HepG2 (cell line): ENCODE data around the gene TM4SF1. TPM values are rescaled to one million over a fixed set of nuclear protein-coding genes. Genes with fewer than 3 reads are reported as not detected.

Source experiments
- ATAC-seq: fragments of 200-7000 bp; cut with Tn5 transposase; 3 replicates; pipeline ENCODE4 v1.9.1; 2020; ENCODE audit warnings: mild to moderate bottlenecking, moderate library complexity
- BruUV-seq: library from RNA; stranded (reverse); fragments of 400-500 nt; replicated peaks from 2 replicates; lab custom pipeline; 2021; lab: Mats Ljungman, UMichigan
- CTCF ChIA-PET: fragments of 300-600 bp; formaldehyde crosslinking; extraction: SDS; loops from one replicate; lab custom pipeline; 2021; ENCODE audit warnings: low total read pairs, inconsistent platforms, low intra/inter-chr PET ratio; lab: Yijun Ruan, JAX
- POLR2A ChIA-PET: fragments of 350-600 bp; sonication (Branson Sonifier 250); formaldehyde crosslinking; loops from one replicate; lab custom pipeline; 2020; ENCODE audit warnings: antibody characterized with exemption, inconsistent platforms; lab: Yijun Ruan, JAX
- DNase-seq: peaks from one replicate; pipeline ENCODE4 v3.0.0-alpha.2; 2015; ENCODE audit warnings: low spot score
- FAIRE-seq: peaks from 3 replicates; lab custom pipeline; 2011; peaks lifted over from hg19 to GRCh38; lab: Jason Lieb, UNC
- H2AFZ ChIP-seq: one replicate; pipeline ENCODE4 v1.6.1; 2011; ENCODE audit warnings: low read length, inconsistent platforms
- H3K27ac ChIP-seq: fragments of 300-600 bp; 3 replicates; pipeline ENCODE4 v1.8.0; 2011; ENCODE audit warnings: mixed run types, mild to moderate bottlenecking, mixed read lengths, low read length, inconsistent platforms; ENCODE audit not compliant: insufficient read depth; ENCODE audit errors: extremely low read length
- H3K27me3 ChIP-seq, 2 experiments: fragments of 200-600 bp in 1 of 2; 2 replicates in 1 of 2; 3 replicates in 1 of 2; pipeline versions ENCODE4 v1.6.0 to v1.8.0; 2011; ENCODE audit warnings: low read length in 2 of 2, mild to moderate bottlenecking in 2 of 2, moderate library complexity in 2 of 2, inconsistent platforms in 1 of 2; ENCODE audit not compliant: insufficient read depth in 2 of 2, control insufficient read depth in 1 of 2
- H3K36me3 ChIP-seq, 2 experiments: fragments of 200-600 bp in 1 of 2; replicated peaks in 1 of 2; 2 replicates in 1 of 2; 3 replicates in 1 of 2; pipeline versions ENCODE4 v1.5.1 to v1.8.0; 2011; ENCODE audit warnings: low read length in 2 of 2, inconsistent platforms in 1 of 2; ENCODE audit not compliant: insufficient read depth in 2 of 2, control insufficient read depth in 1 of 2
- H3K4me1 ChIP-seq: 2 replicates; pipeline ENCODE4 v1.5.1; 2012; ENCODE audit warnings: low read length, inconsistent platforms; ENCODE audit not compliant: insufficient read depth
- H3K4me2 ChIP-seq: 2 replicates; pipeline ENCODE4 v1.6.0; 2011; ENCODE audit warnings: low read depth, low read length, inconsistent platforms
- H3K4me3 ChIP-seq, 3 experiments: fragments of 200-600 bp in 1 of 3; sonication (generic), shearing (Covaris generic) in 1 of 3; replicated peaks in 1 of 3; 2 replicates each; pipeline ENCODE4 v1.5.1; 2011 to 2016; ENCODE audit warnings: low read length in 3 of 3, inconsistent platforms in 2 of 3, low read depth in 2 of 3, mild to moderate bottlenecking in 2 of 3, control low read depth in 1 of 3, mixed read lengths in 1 of 3; ENCODE audit not compliant: insufficient read depth in 1 of 3
- H3K79me2 ChIP-seq: one replicate; pipeline ENCODE4 v1.6.1; 2011; ENCODE audit warnings: low read length, inconsistent platforms; ENCODE audit not compliant: insufficient read depth
- H3K9ac ChIP-seq: 2 replicates; pipeline ENCODE4 v1.6.0; 2011; ENCODE audit warnings: mild to moderate bottlenecking, low read depth, low read length, inconsistent platforms; ENCODE audit not compliant: insufficient read depth
- H3K9me3 ChIP-seq: 2 replicates; pipeline ENCODE4 v1.5.1; 2012; ENCODE audit warnings: mild to moderate bottlenecking, low read length
- H4K20me1 ChIP-seq: 2 replicates; pipeline ENCODE4 v1.6.0; 2011; ENCODE audit warnings: inconsistent platforms, mild to moderate bottlenecking, low read length, moderate library complexity; ENCODE audit not compliant: insufficient read depth
- ARNT2 ChIP-seq: sonication (generic); formaldehyde crosslinking; IDR thresholded peaks from 2 replicates; pipeline ENCODE4 v1.8.0; 2022; ENCODE audit warnings: mild to moderate bottlenecking, low read depth, missing genetic modification reagents, moderate library complexity
- CERS6 ChIP-seq: sonication (generic); formaldehyde crosslinking; IDR thresholded peaks from 2 replicates; pipeline ENCODE4 v1.5.0; 2020; ENCODE audit warnings: missing genetic modification reagents
- MBNL3 ChIP-seq: fragments of 250-450 bp; sonication (Bioruptor Pico); conservative IDR thresholded peaks from 2 replicates; pipeline ENCODE4 v1.8.0; 2022; ENCODE audit warnings: mild to moderate bottlenecking, inconsistent platforms
- NFE2 ChIP-seq: sonication (generic); formaldehyde crosslinking; IDR thresholded peaks from 2 replicates; pipeline ENCODE4 v1.4.0; 2020; ENCODE audit warnings: missing genetic modification reagents
- PRMT3 ChIP-seq: sonication (generic); formaldehyde crosslinking; IDR thresholded peaks from 2 replicates; pipeline ENCODE4 v1.8.1; 2022; ENCODE audit warnings: low read depth, mild to moderate bottlenecking, moderate library complexity, missing genetic modification reagents, borderline replicate concordance
- SNAPC4 ChIP-seq: sonication (generic); formaldehyde crosslinking; IDR thresholded peaks from 2 replicates; pipeline ENCODE4 v1.4.0; 2020; ENCODE audit warnings: mild to moderate bottlenecking, missing genetic modification reagents
- SOX6 ChIP-seq, 2 experiments: fragments of 450-650 bp in 1 of 2; sonication (generic) in 1 of 2; formaldehyde crosslinking in 1 of 2; IDR thresholded peaks; 2 replicates each; pipeline versions ENCODE4 v1.4.0 to v1.6.1; 2017 to 2020; ENCODE audit warnings: antibody characterized with exemption in 1 of 2, mild to moderate bottlenecking in 1 of 2, missing genetic modification reagents in 1 of 2
- SP140L ChIP-seq: sonication (generic); formaldehyde crosslinking; IDR thresholded peaks from 2 replicates; pipeline ENCODE4 v1.4.0; 2020; ENCODE audit warnings: missing genetic modification reagents, borderline replicate concordance
- TSC22D2 ChIP-seq: sonication (generic); formaldehyde crosslinking; IDR thresholded peaks from 2 replicates; pipeline ENCODE4 v1.5.1; 2020; ENCODE audit warnings: missing genetic modification reagents, mild to moderate bottlenecking, borderline replicate concordance
- ZNF589 ChIP-seq: sonication (generic); formaldehyde crosslinking; conservative IDR thresholded peaks from 2 replicates; pipeline ENCODE4 v1.8.0; 2022; ENCODE audit warnings: mild to moderate bottlenecking, moderate library complexity, missing genetic modification reagents
- ZNF770 ChIP-seq: sonication (generic); formaldehyde crosslinking; IDR thresholded peaks from 2 replicates; pipeline ENCODE4 v1.5.0; 2020; ENCODE audit warnings: mild to moderate bottlenecking, missing genetic modification reagents
- WGBS: methylation state at CpG from one replicate; pipeline ENCODE4 v1.1.6; 2017; ENCODE audit warnings: low lambda C conversion rate; 5-methylcytosine and 5-hydroxymethylcytosine counted together
- in situ Hi-C: cut with HindIII; loops from 2 replicates; pipeline ENCODE4 v1.10.0; 2017; ENCODE audit warnings: low pct_unique_long_range_greater_than_20kb; ENCODE audit not compliant: extremely low pct_ligation_motif_present
- intact Hi-C: fragments of 100-400 bp; cut with micrococcal nuclease; formaldehyde crosslinking; loops from one replicate; pipeline ENCODE4 v1.10.0; 2022; ENCODE audit not compliant: unreplicated experiment
- polyA plus RNA-seq, 8 experiments: library from polyadenylated mRNA; depleted of rRNA in 3 of 8; stranded (reverse) in 7 of 8; unstranded in 1 of 8; fragments of >200 nt; fragmentation: Illumina TruSeq in 4 of 8; extraction: Trizol in 4 of 8; gene quantifications; 2 replicates each; pipeline versions ENCODE4 v1.2.1 to v1.2.3, GENCODE V29; 2011 to 2016; ENCODE audit warnings: low read depth in 4 of 8, missing spikeins in 1 of 8, mixed read lengths in 1 of 8; ENCODE audit not compliant: insufficient read depth in 1 of 8
- total RNA-seq, 5 experiments: library from RNA; depleted of rRNA; stranded (reverse); fragments of >200 nt; fragmentation: Illumina TruSeq; extraction: Trizol; gene quantifications; 2 replicates each; pipeline ENCODE4 v1.2.3, GENCODE V29; 2016; ENCODE audit warnings: low read depth in 1 of 5

Gene TM4SF1
- total and polyA plus RNA-seq, 2 of the 13 experiments (the other 11 are each of a cell fraction or from before 2014, with no cell fraction given) = 431 to 1,359 TPM

GRCh38 chr3:149330609-149331331 lies 46.7 kb downstream of the TM4SF1 start (continued):
- no peak for TF ChIP-seq MBNL3 (CRISPR knock-in tag)

GRCh38 chr3:149327156-149327555 lies 50.3 kb downstream of the TM4SF1 start:
- intact Hi-C loops = no loop called here
- ATAC-seq (no peak), FAIRE-seq (no peak), DNase-seq (no peak)
- no TSS peak for BruUV-seq
- H2AFZ ChIP-seq = no peak overlapping the region
- H3K27me3 ChIP-seq = no peaks in the 10 kb centered on the region
- H3K9me3 ChIP-seq = no peaks in the 10 kb centered on the region
- H3K4me3 ChIP-seq = no peak overlapping the region
- no peak overlapping the region for H3K9ac ChIP-seq
- no peak overlapping the region for H3K4me2 ChIP-seq
- CTCF ChIA-PET = no interaction called here
- H3K36me3 ChIP-seq = no peaks in the 10 kb centered on the region
- TF ChIP-seq CERS6 (CRISPR knock-in tag) (no peak), TSC22D2 (CRISPR knock-in tag) (no peak), ZNF589 (CRISPR knock-in tag) (no peak), ARNT2 (CRISPR knock-in tag) (no peak), NFE2 (no peak), PRMT3 (CRISPR knock-in tag) (no peak), SNAPC4 (CRISPR knock-in tag) (no peak), SOX6 (IDR thresholded peaks at IDR 0.05) (no peak), SOX6 (CRISPR knock-in tag; IDR thresholded peaks at IDR 0.05) (no peak), ZNF770 (CRISPR knock-in tag) (no peak), SP140L (CRISPR knock-in tag) (no peak)
- no peaks in the 10 kb centered on the region for H3K79me2 ChIP-seq
- POLR2A ChIA-PET = no interaction called here
- peaks cover 6% of the 10 kb centered on the region for H3K4me1 ChIP-seq
- H3K27ac ChIP-seq = no peak overlapping the region
- 93% methylated on average over 2 of the region's 2 CpGs for WGBS
- in situ Hi-C loops = no loop called here
- no peaks in the 10 kb centered on the region for H4K20me1 ChIP-seq
